GM21825 (cell line): Measurements from ENCODE around the gene NADK.
"Not testable (repeated sequence)": the region's sequence is repeated elsewhere in the genome, so short reads cannot be mapped to it uniquely, and the experiment has no call there.

Experiments
- ATAC-seq: cut with Tn5 transposase; IDR thresholded peaks from one replicate; pipeline ENCODE4 v1.9.1; 2021; ENCODE audit warnings: mild to moderate bottlenecking, moderate library complexity; ENCODE audit not compliant: unreplicated experiment

Gene NADK

DNA sequence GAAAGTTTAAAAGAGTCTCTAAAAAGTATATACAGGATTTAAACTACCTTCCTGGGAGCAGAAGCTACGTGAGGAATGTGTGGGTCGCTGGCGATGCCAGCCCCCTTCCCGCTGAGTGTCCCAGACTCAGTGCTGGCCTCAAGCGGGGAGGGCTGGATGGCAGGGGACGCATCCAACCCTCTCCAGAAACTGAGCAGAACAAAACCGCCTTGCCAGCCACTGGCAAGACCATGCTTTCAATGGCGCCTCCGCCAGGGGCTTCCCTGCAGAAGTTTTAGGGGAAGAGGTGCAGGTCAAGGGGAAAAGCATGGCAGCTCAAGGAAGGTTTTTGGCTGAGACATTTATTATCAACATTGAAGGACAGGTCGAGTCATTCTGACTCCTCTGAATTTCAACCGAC is 26.1 kb downstream of the NADK start:
- ATAC-seq = no peak

DNA sequence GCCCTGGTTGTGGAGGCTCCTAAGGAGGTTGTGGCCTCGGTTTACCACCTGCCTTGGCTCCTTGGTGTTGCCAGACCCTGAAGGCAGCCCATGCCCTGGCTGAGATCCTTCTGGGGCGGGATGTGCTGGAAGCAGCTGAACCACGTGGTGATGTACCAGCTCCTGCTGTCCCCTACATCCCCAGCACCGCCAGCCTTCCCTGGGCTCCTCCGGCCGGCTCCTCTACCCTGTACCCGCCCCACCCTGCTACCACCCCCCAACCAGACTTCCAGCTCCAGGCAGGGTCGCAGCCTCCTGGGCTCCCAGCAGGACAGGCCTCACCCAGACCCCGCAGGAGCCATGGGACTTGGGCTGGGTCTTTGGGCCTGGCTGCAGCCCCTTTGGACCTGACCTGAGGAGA is 28.3 kb downstream of the NADK start:
- not testable (repeated sequence) for ATAC-seq

DNA sequence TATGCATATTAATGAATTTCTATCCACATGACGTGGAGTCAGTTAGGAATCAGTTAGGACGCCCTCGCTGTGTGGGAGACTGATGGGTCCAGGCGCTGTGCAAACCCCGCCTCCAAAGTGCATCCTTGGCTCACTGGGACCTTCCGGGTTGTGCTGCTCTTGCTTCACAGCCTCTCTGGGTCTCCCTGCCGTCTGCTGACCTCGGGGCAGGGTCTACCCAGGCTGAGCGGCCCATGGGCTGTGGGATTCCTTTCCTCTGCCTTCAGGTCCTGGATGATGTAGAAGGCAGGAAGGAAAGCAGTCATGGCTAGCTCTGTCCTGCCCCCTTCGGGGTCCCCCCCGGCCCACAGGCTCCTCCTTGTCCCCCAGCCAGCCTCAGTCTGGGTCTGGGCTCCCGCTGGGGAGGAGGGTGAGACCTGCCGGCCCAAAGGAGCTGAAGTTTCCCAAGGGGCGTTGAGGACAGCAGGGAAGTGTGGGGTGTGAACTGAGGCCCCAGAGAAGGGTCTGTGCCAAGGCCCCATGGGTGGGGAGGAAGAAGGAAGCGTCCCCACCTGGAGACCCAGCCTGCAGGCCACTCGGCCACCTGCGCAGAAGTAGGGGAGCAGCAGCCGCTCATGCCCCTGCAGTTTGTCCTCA is 29.5 kb downstream of the NADK start:
- ATAC-seq = no peak

DNA sequence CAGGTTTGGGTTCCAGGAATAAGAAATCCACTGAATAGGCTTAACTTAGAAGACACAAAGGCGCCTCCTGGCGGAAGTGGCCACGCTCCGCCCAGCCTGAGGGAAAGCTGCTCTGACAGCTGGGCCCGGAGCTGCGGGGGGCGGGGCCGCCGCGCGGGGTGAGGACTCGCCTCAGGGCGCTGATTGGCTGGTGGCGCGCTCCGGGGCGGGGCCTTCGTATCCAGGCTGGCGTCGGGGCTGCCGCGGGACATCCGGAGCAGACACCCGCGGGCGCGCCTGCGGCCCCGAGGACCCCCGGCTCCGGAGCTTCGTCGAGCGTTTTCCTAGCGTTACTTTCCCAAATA is 31.7 kb downstream of the NADK start:
- ATAC-seq = peak; percentile 80

GRCh38 chr1:1745651-1746565 is 32.4 kb downstream of the NADK start:
- ATAC-seq = peak; percentile 52

DNA sequence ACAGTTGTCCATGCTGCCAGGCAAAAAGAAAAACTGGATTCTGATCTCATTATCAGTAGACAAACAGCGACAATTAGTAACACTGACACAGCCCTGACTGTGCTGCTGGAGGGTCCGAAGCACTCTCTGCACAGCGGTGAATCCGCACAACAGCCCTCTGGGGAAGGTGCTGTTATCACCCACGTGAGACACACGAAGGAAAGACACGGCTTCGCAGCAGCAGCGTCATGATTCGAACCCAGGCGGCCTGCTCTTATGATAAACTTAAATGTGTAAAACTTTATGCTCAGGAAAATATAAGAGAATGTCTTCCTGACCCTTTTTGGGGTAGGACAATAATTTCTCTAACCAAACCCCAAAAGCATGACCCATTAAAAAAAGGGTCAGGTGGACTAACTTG is 35.7 kb downstream of the NADK start:
- ATAC-seq = not testable (repeated sequence)

DNA sequence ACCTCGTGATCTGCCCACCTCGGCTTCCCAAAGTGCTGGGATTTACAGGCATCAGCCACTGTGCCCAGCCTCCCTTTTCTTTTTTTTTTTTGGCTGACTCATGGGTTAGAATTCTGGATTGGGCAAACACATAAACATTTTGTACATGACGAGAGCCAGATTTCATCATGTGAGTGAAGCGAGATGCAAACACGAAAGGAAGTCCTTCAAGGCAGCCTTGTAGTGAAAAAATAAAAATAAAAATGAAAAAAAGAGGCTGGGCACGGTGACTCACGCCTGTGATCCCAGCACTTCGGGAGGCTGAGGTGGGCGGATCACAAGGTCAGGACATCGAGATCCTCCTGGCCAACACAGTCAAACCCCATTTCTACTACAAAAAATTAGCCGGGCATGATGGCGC is 37.3 kb downstream of the NADK start:
- not testable (repeated sequence) for ATAC-seq

DNA sequence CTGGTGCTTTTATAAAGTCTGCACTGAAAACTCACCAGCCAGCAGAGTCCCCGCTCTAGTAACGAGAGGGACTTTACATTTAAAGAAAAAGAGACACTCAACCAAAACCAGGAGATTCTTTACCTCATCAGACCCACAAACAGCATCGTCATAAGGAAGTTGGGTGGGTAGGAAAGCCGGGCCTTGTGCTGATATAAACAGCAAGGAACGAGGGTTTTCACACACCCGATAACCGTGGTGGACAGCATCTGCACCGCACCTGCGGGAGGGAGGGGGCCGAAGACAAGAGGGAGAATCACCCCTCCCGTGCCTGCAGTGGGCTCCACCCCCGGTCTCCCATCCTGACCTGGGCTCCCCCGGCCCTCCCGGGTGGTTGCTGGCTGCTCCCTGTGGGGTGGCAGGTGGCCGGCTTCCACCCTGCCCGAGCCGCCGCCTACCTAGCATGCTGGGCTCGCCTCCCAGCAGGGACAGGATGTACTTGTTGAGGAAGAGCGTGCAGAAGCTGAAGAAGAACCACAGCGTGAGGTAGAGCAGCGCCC is 39.4 kb downstream of the NADK start:
- ATAC-seq = not testable (repeated sequence)

- ATAC-seq = not testable (repeated sequence)
These were observed 40.3 kb downstream of the NADK start for GRCh38 chr1:1737675-1738590.

- ATAC-seq = no peak
These were observed 45.9 kb downstream of the NADK start for GRCh38 chr1:1732381-1732780.

DNA sequence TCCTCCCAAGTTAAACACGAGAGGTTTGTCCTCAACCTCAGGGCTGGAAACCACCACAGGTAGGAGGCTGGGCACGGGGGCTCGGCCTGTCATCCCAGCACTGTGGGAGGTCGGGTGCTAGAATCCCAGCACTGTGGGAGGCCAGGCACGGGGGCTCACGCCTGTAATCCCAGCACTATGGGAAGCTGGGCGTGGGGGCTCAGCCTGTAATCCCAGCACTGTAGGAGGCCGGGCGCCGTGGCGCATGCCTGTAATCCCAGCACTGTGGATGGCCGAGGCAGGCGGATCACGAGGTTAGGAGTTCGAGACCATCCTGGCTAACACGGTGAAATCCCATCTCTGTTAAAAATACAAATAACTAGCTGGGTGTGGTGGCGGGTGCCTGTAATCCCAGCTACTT is 47.4 kb downstream of the NADK start:
- no peak for ATAC-seq

- ATAC-seq = not testable (repeated sequence)
These were observed 48.0 kb downstream of the NADK start for GRCh38 chr1:1730230-1730629.

- ATAC-seq = not testable (repeated sequence)
These were observed 49.0 kb downstream of the NADK start for GRCh38 chr1:1729116-1729816.

- ATAC-seq = not testable (repeated sequence)
These were observed 49.8 kb downstream of the NADK start for GRCh38 chr1:1728308-1729005.

- ATAC-seq = not testable (repeated sequence)
These were observed 51.1 kb downstream of the NADK start for GRCh38 chr1:1727131-1727651.

GRCh38 chr1:1726088-1726487 is 52.2 kb downstream of the NADK start:
- not testable (repeated sequence) for ATAC-seq

DNA sequence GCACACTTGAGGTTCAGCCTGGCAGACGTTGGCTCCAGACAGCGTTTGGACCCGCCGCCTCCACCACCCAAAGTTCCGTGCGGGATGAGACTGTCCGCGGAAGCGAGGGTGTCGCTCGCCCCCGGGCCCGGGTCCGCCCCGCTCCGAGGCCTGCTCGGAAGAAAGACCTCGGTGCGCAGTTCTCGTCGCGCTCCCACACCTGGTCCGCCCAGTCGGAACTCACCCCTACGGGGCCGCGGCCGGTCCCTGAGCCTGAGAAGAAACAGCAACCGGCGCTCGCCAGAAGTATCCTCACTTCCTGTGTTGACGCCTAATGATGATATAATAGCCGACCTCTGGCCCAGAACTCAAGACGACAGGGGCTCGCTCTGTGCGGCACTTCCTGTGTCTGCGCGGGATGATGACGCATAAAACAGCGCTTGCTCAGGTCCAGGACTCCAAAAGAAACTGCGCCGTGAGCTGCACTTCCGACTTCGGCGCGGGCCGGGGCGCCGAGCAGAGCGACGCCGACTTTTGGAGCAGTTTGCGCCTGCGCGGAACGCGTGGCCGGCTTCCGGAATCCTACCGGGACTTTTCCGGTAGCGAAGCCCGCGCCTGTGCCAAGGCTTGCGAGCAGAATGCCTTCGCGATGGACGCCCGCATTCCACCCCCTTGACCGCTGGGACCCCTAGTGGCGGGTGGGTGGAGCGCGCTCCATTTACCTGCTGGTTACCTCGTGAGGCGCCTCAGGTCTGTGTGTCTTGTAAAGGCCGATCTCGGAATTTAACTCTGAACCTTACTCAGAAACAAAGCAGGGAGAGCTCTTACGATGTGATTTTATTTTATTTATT is 54.0 kb downstream of the NADK start, which contains the start of gene CDK11A:
Gene CDK11A, minus strand, starts transcription at position 323 of the 830 bp plus-strand sequence. CDS start 1,539 bp downstream, outside the sequence.
- ATAC-seq = peak; percentile 90

GRCh38 chr1:1721201-1721600 is 57.1 kb downstream of the NADK start:
- ATAC-seq = no peak
